Immature natural killer cell (primary cell): ENCODE measurements around the gene TTC7B. TPM values are rescaled to one million over a fixed set of nuclear protein-coding genes. Genes with fewer than 3 reads are reported as not detected.
"Not testable (repeated sequence)": the region's sequence is repeated elsewhere in the genome, so short reads cannot be mapped to it uniquely, and the experiment has no call there.

Experiments used
- DNase-seq, 3 donors: peaks; one replicate each; pipeline ENCODE4 v3.0.0; 2022; ENCODE audit warnings: mixed read lengths in 1 of 3
- H3K27ac Mint-ChIP-seq, 6 donors: one replicate each; pipeline ENCODE4 v1.8.0; 2020; ENCODE audit warnings: mixed read lengths in 6 of 6, mild to moderate bottlenecking in 5 of 6, inconsistent platforms in 4 of 6, moderate library complexity in 3 of 6
- H3K27me3 Mint-ChIP-seq, 3 donors: one replicate each; pipeline ENCODE4 v1.8.0; 2020 to 2021; ENCODE audit warnings: low read depth in 3 of 3, mild to moderate bottlenecking in 3 of 3, mixed read lengths in 3 of 3, moderate library complexity in 3 of 3, inconsistent platforms in 1 of 3
- H3K36me3 Mint-ChIP-seq, 3 donors: one replicate each; pipeline ENCODE4 v1.8.0; 2020; ENCODE audit warnings: mixed read lengths in 3 of 3, inconsistent platforms in 2 of 3, mild to moderate bottlenecking in 2 of 3
- H3K4me1 Mint-ChIP-seq, 2 donors: one replicate each; pipeline ENCODE4 v1.8.0; 2020; ENCODE audit warnings: inconsistent platforms in 2 of 2, mild to moderate bottlenecking in 2 of 2, mixed read lengths in 2 of 2, moderate library complexity in 1 of 2
- H3K4me3 Mint-ChIP-seq, 5 donors: one replicate each; pipeline ENCODE4 v1.8.0; 2020; ENCODE audit warnings: mild to moderate bottlenecking in 5 of 5, mixed read lengths in 5 of 5, inconsistent platforms in 3 of 5, moderate library complexity in 3 of 5
- H3K9me3 Mint-ChIP-seq, 6 donors: one replicate each; pipeline ENCODE4 v1.8.0; 2020; ENCODE audit warnings: mild to moderate bottlenecking in 6 of 6, mixed read lengths in 6 of 6, inconsistent platforms in 4 of 6, moderate library complexity in 3 of 6
- polyA plus RNA-seq, 3 donors: library from polyadenylated mRNA; unstranded; fragments of 300-500 nt; fragmentation: Illumina TruSeq; gene quantifications; one replicate each; pipeline ENCODE4 v1.2.3, GENCODE V29; 2021

Gene TTC7B
- 1 to 10 TPM in 2 of 3 donors, not detected in 1; 1.0 to 1.1 TPM for polyA plus RNA-seq

GRCh38 chr14:90815822-90816662 lies at the start of gene TTC7B:
TSS of gene TTC7B (minus strand) at chr14:90816430. CDS start at chr14:90816295, 135 bp downstream.
- peaks cover 0 to 9% (median 5%) of the 10 kb centered on the region in 3 donors for H3K27me3 Mint-ChIP-seq
- peaks cover 11 to 17% of the 10 kb centered on the region in 2 donors for H3K4me1 Mint-ChIP-seq
- peak within 1 kb of the TSS in 3 of 6 donors; percentile 3 to 75 (median 65) for H3K27ac Mint-ChIP-seq
- no peaks in the 10 kb centered on the region for H3K9me3 Mint-ChIP-seq
- no peaks in the 10 kb centered on the region for H3K36me3 Mint-ChIP-seq
- DNase-seq = peak in 2 of 3 donors; percentile 21 to 30
- H3K4me3 Mint-ChIP-seq = peak within 1 kb of the TSS; percentile 59 to 89 (median 79)

- H3K36me3 Mint-ChIP-seq = peaks cover 0 to 8% (median 2%) of the 10 kb centered on the region in 3 donors
- H3K9me3 Mint-ChIP-seq = no peaks in the 10 kb centered on the region
- DNase-seq = no peak
- no peak overlapping the region for H3K27ac Mint-ChIP-seq
- peaks cover 0 to 2% (median 0%) of the 10 kb centered on the region in 3 donors for H3K27me3 Mint-ChIP-seq
- H3K4me3 Mint-ChIP-seq = no peak overlapping the region
- no peaks in the 10 kb centered on the region for H3K4me1 Mint-ChIP-seq
These were observed 48.5 kb upstream of the TTC7B start for GRCh38 chr14:90864741-90865140.

DNA sequence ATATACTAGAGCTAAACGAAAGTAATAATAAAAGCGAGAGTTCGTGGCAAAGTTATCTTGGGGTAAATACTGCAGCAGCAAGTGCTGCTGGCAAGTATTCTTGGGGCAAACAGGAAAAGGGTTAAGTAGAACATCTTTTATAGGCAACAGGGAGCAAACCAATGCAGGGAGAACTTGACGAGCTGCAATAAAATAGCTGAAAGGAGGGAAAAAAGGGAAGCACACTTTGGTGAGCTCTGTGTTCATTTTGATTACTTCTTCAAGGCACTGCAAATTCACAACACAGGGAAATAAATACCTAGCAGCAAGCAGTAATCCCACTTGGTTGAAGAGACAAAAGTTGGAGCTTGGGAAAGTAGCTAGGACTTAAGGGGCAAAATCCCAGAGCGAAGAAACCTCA lies 42.3 kb upstream of the TTC7B start:
- DNase-seq = no peak
- no peaks in the 10 kb centered on the region for H3K9me3 Mint-ChIP-seq
- peaks cover 0 to 2% (median 0%) of the 10 kb centered on the region in 3 donors for H3K27me3 Mint-ChIP-seq
- peaks cover 0 to 4% (median 2%) of the 10 kb centered on the region in 3 donors for H3K36me3 Mint-ChIP-seq
- H3K27ac Mint-ChIP-seq = no peak overlapping the region
- no peak overlapping the region for H3K4me3 Mint-ChIP-seq
- no peaks in the 10 kb centered on the region for H3K4me1 Mint-ChIP-seq

GRCh38 chr14:90857866-90858265 lies 41.6 kb upstream of the TTC7B start:
- peaks cover 0 to 2% (median 0%) of the 10 kb centered on the region in 3 donors for H3K27me3 Mint-ChIP-seq
- H3K4me1 Mint-ChIP-seq = no peaks in the 10 kb centered on the region
- no peak overlapping the region for H3K27ac Mint-ChIP-seq
- no peaks in the 10 kb centered on the region for H3K9me3 Mint-ChIP-seq
- no peak for DNase-seq
- no peak overlapping the region for H3K4me3 Mint-ChIP-seq
- H3K36me3 Mint-ChIP-seq = peaks cover 0 to 5% (median 4%) of the 10 kb centered on the region in 3 donors

DNA sequence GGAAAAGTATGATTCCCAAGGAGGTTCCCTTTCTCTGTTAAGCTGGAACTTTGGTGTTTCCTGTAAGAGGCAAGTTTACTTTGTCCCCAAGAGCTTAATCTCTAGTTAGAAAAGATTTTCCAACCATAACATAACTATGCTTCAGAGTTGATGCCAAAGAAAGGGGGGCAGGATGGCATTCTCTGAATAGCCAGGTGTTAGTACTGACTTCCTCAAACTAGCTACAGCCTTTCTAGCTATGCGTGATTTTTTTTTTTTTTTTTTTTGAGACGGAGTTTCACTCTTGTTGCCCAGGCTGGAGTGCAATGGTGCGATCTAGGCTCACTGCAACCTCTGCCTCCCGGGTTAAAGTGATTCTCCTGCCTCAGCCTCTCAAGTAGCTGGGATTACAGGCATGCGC lies 39.9 kb upstream of the TTC7B start:
- not testable (repeated sequence) for H3K27ac Mint-ChIP-seq, H3K9me3 Mint-ChIP-seq, H3K4me1 Mint-ChIP-seq, DNase-seq, H3K4me3 Mint-ChIP-seq, H3K36me3 Mint-ChIP-seq, H3K27me3 Mint-ChIP-seq

GRCh38 chr14:90853116-90853515 lies 36.9 kb upstream of the TTC7B start:
- no peak overlapping the region for H3K4me3 Mint-ChIP-seq
- H3K4me1 Mint-ChIP-seq = no peaks in the 10 kb centered on the region
- no peak for DNase-seq
- H3K27ac Mint-ChIP-seq = no peak overlapping the region
- no peaks in the 10 kb centered on the region for H3K9me3 Mint-ChIP-seq
- no peaks in the 10 kb centered on the region for H3K27me3 Mint-ChIP-seq
- peaks cover 0 to 5% (median 4%) of the 10 kb centered on the region in 3 donors for H3K36me3 Mint-ChIP-seq

DNA sequence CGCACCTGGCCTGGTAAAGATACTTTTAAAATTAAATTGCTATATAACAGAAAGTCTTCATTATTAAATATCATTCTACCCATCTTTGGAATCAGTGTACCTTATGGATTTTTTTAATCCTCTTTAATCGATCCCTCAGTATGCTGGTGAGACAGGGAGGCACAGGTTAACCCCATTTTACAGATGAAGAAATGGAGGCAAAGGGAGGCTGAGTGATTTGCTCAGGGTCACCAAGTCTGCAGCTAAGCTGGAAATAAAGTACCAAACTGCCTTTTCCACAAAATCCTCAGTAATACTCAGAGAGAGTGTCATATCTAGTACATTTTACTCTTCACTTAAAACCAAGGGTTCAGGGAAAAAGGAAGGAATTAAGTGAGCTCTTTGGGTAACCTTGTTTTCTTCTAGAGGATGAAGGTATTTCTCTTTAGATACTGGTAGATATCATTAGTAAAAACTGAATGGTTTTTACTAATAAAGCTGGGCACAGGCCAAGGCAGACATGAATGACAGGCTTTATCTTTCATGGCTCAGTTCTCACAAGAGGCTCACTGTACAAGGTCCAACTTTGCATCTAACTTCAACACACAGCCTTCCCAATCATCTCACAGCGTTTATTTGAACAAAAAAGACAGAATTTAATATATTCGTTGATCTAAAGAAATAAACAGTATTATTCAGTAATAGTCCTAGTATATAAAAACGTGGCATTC lies 35.3 kb upstream of the TTC7B start:
- no peak for DNase-seq
- Mint-ChIP-seq H3K4me3 (no peak overlapping the region), H3K9me3 (no peaks in the 10 kb centered on the region), H3K27ac (no peak overlapping the region), H3K36me3 (peaks cover 4 to 5% (median 5%) of the 10 kb centered on the region in 3 donors), H3K27me3 (peaks cover 0 to 1% (median 0%) of the 10 kb centered on the region in 3 donors), H3K4me1 (no peaks in the 10 kb centered on the region)

GRCh38 chr14:90850487-90850886 lies 34.3 kb upstream of the TTC7B start:
- H3K4me3 Mint-ChIP-seq = no peak overlapping the region
- H3K27me3 Mint-ChIP-seq = peaks cover 0 to 1% (median 0%) of the 10 kb centered on the region in 3 donors
- no peak for DNase-seq

DNA sequence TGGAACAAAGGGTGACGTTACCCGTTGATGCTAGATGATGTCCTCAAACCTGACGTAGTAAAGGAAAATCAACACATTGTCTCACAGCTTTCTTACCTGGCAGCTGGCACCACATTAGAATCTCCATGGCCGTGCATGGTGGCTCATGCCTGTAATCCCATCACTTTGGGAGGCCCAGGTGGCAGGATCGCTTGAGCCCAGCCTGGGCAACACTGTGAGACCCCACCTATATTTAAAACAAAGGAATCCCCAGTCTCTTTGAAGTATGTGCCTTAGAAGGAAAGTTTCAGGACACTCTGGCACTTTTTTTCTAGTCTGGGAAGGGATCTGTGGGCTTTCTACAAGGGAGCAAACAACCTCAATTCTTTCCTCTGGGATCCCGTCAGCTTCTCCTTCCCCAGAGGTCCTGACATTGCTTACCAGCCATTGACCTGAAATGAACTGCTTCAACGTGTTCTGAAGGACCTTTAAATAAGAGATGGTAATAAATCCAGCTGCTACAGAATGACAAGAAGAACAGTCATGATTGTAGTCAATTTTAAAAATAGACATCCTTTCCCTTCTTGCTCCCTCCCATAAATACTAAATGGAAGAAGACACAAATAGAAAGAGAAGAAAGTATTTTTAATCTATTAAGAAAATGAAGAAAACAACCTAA lies 33.7 kb upstream of the TTC7B start:
- Mint-ChIP-seq H3K4me3 (no peak overlapping the region), H3K9me3 (no peaks in the 10 kb centered on the region), H3K4me1 (no peaks in the 10 kb centered on the region), H3K27me3 (peaks cover 0 to 1% (median 0%) of the 10 kb centered on the region in 3 donors), H3K36me3 (peaks cover 4 to 5% (median 5%) of the 10 kb centered on the region in 3 donors), H3K27ac (no peak overlapping the region)
- DNase-seq = no peak

More at GRCh38 chr14:90850487-90850886, 34.3 kb upstream of the TTC7B start:
- no peaks in the 10 kb centered on the region for H3K4me1 Mint-ChIP-seq
- H3K36me3 Mint-ChIP-seq = peaks cover 4 to 5% (median 5%) of the 10 kb centered on the region in 3 donors
- H3K9me3 Mint-ChIP-seq = no peaks in the 10 kb centered on the region
- no peak overlapping the region for H3K27ac Mint-ChIP-seq

DNA sequence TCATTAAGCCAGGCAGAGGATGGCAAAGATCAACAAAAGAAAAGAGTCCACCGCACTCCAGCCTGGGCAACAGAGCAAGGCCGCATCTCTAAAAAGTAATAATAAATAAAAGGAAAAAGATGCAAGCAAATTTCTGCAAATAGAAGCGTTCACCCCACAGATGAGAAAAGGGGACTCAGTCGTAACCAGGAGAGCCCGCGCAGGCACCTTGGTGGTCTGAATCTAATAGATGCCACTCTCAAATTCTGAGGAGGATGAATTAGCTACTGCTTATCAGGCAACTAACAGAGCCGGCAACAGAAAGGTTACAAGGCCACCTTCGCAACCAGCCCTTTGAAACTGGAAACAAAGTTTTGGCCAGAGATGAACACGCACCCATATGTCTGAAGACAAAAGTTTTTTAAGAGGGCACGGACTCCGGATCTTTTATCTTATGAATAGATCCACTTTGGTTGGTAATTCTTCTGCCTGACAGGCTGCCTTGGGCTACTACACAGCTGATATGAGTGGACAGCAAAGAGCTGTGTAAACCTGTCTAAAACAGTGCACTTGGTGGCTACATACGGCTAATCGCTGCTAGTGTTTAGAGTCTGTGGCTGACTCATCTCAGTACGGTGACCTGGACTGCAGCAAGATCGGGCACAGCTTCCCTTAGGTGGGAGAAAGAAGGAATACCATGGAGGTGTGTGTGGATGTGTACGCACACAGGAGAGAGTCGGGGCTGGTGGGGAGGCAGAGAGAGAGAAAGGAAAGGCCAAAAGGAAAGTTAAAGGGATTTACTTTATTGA lies 32.9 kb upstream of the TTC7B start:
- Mint-ChIP-seq H3K27ac (peak overlapping the region in 2 of 6 donors; percentile 61 to 85), H3K9me3 (no peaks in the 10 kb centered on the region)

GRCh38 chr14:90846511-90846910 lies 30.3 kb upstream of the TTC7B start:
- Mint-ChIP-seq H3K4me3 (no peak overlapping the region), H3K27ac (no peak overlapping the region), H3K9me3 (no peaks in the 10 kb centered on the region), H3K27me3 (peaks cover 0 to 1% (median 0%) of the 10 kb centered on the region in 3 donors), H3K4me1 (peaks cover 7% of the 10 kb centered on the region in 2 donors), H3K36me3 (peaks cover 3 to 5% (median 4%) of the 10 kb centered on the region in 3 donors)
- DNase-seq = no peak

More for the DNA sequence above, 32.9 kb upstream of the TTC7B start:
- no peak for DNase-seq
- Mint-ChIP-seq H3K4me1 (no peaks in the 10 kb centered on the region), H3K27me3 (peaks cover 0 to 1% (median 0%) of the 10 kb centered on the region in 3 donors), H3K4me3 (no peak overlapping the region), H3K36me3 (peaks cover 4 to 5% (median 5%) of the 10 kb centered on the region in 3 donors)

DNA sequence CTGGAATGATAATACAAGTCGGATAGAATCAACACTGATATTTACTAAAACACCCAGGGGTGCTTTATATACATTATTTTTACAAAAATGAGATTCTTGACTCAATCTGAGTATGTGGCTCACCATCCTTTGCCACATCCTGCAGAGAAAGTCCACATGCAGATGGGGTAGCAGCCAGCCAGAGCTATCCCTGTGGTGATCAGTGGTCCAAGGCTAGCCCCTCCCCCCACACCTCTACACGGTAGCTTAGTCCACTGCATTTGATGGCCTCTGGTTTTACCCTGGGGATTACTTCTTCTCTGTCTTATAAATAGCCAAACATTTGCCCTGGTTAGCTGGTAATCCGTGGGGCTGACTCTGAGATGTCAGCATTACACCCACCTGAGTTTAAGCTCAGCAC lies 28.1 kb upstream of the TTC7B start:
- H3K4me3 Mint-ChIP-seq = no peak overlapping the region
- H3K27ac Mint-ChIP-seq = no peak overlapping the region
- DNase-seq = no peak
- peaks cover 1 to 6% (median 3%) of the 10 kb centered on the region in 3 donors for H3K36me3 Mint-ChIP-seq
- peaks cover 0 to 2% (median 1%) of the 10 kb centered on the region in 3 donors for H3K27me3 Mint-ChIP-seq
- H3K9me3 Mint-ChIP-seq = no peaks in the 10 kb centered on the region
- H3K4me1 Mint-ChIP-seq = peaks cover 7% of the 10 kb centered on the region in 2 donors

- DNase-seq = peak; percentile 41 to 52 (median 43)
- peaks cover 7% of the 10 kb centered on the region in 2 donors for H3K4me1 Mint-ChIP-seq
- peaks cover 0 to 2% (median 1%) of the 10 kb centered on the region in 3 donors for H3K27me3 Mint-ChIP-seq
- H3K9me3 Mint-ChIP-seq = no peaks in the 10 kb centered on the region
- peak overlapping the region in 5 of 6 donors; percentile 9 to 80 (median 44) for H3K27ac Mint-ChIP-seq
- H3K36me3 Mint-ChIP-seq = peaks cover 0 to 7% (median 0%) of the 10 kb centered on the region in 3 donors
- no peak overlapping the region for H3K4me3 Mint-ChIP-seq
These were observed 26.5 kb upstream of the TTC7B start for GRCh38 chr14:90842726-90843125.
